Muscle layer of colon (tissue), 2 donors: ENCODE data around the gene ATOH8.
"Not testable (repeated sequence)": the region's sequence is repeated elsewhere in the genome, so short reads cannot be mapped to it uniquely, and the experiment has no call there.

Experiments
- H3K27ac ChIP-seq: one replicate; pipeline ENCODE4 v1.7.0; 2013; ENCODE audit warnings: low read depth, mild to moderate bottlenecking, low read length, moderate library complexity
- H3K27me3 ChIP-seq, 2 donors: one replicate each; pipeline ENCODE4 v1.7.0; 2013; ENCODE audit warnings: low read length in 2 of 2, mild to moderate bottlenecking in 2 of 2; ENCODE audit not compliant: insufficient read depth in 2 of 2, control insufficient read depth in 1 of 2
- H3K36me3 ChIP-seq: one replicate; pipeline ENCODE4 v1.7.0; 2013; ENCODE audit warnings: mild to moderate bottlenecking, low read length; ENCODE audit not compliant: insufficient read depth
- H3K4me1 ChIP-seq: one replicate; pipeline ENCODE4 v1.7.0; 2013; ENCODE audit warnings: mild to moderate bottlenecking, low read length; ENCODE audit not compliant: insufficient read depth
- H3K4me3 ChIP-seq, 2 donors: one replicate each; pipeline ENCODE4 v1.7.0; 2013; ENCODE audit warnings: low read length in 2 of 2, low read depth in 1 of 2, mild to moderate bottlenecking in 1 of 2, moderate library complexity in 1 of 2
- H3K9ac ChIP-seq: one replicate; pipeline ENCODE4 v1.7.0; 2013; ENCODE audit warnings: low read length
- H3K9me3 ChIP-seq: one replicate; pipeline ENCODE4 v1.7.0; 2013; ENCODE audit warnings: mild to moderate bottlenecking, low read length
- donor health status: abdominal sarcoma.
- donor health status: Adenocarcinoma of cecum.

Gene ATOH8

DNA sequence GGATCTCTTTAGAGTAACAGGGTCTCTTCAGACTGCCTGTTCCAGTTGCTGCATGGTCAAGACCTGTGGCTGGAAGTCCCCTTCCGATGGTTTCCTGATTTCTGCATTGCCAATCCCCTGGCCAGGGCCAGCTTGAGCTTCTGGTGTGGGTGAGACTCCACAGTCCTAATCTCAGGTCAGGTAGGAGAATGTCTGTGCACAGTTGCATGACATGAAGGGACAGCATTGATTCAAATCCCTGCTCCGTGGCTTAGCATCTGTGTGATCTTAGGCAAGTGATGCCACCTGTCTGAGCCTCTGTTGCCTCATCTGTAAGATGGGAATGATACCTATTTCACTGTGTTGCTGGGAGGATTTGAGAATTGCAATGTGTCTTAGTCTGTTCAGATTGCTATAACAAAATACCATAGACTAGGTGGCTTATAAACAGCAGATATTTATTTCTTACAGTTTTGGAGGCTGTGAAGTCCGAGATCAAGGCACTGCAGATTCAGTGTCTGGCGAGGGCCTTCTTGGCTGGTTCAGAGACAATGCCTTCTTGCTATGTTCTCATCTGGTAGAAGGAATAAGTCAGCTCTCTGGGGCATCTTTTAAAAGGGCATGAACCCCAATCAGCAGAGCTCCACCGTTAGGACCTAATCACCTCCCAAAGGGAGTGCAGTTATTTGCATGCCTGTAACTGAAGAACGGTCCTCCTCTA is 66.2 kb downstream of the ATOH8 start:
- Histone ChIP-seq H3K9me3 (no peaks in the 10 kb centered on the region), H3K27ac (no peak overlapping the region), H3K36me3 (no peaks in the 10 kb centered on the region), H3K9ac (no peak overlapping the region), H3K27me3 (no peaks in the 10 kb centered on the region), H3K4me3 (no peak overlapping the region), H3K4me1 (no peaks in the 10 kb centered on the region)

DNA sequence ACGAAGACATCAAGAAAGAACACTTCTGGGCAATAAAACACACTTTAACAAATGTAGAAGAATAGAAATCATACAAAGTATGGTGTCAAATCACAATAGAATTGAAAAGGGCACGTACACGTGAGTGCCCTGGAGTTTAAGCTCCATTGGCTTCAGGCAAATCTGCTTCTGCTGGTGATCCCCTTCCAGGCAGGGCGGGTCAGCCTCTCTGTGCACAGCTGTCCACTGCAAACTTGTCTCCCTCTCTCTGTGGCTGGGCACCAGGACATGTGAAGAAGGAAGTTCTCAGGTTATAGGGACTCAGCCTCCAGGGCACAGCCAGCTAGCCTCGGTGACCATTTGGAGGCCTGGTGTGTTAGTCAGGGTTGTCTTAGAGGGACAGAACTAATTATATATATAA is 69.0 kb downstream of the ATOH8 start:
- Histone ChIP-seq H3K36me3 (no peaks in the 10 kb centered on the region), H3K27ac (no peak overlapping the region), H3K9ac (no peak overlapping the region), H3K4me3 (no peak overlapping the region), H3K9me3 (no peaks in the 10 kb centered on the region), H3K4me1 (peaks cover 4% of the 10 kb centered on the region), H3K27me3 (no peaks in the 10 kb centered on the region)

DNA sequence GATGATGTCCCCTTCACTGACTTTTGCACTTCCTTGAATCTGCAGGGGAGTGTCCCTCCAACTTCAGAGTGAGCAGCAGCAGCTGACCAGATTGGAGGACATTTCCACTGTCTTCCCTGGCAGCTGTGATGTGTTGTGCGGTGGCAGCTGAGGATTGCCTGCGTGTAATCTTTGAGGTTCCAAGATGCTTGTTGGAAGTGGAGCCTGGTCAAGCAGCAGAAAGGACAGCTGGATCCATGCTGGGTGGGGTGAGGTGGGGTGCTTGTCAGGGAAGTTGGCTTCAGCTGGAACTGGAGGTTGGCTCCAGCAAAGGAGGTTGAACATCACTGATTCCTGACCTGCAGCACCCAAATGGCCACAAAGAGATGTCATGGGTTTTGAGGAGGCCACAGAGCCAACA is 70.2 kb downstream of the ATOH8 start:
- no peaks in the 10 kb centered on the region for H3K9me3 ChIP-seq
- peaks cover 4% of the 10 kb centered on the region for H3K4me1 ChIP-seq
- H3K4me3 ChIP-seq: no peak overlapping the region
- no peak overlapping the region for H3K27ac ChIP-seq
- no peak overlapping the region for H3K9ac ChIP-seq
- no peaks in the 10 kb centered on the region for H3K27me3 ChIP-seq
- no peaks in the 10 kb centered on the region for H3K36me3 ChIP-seq

DNA sequence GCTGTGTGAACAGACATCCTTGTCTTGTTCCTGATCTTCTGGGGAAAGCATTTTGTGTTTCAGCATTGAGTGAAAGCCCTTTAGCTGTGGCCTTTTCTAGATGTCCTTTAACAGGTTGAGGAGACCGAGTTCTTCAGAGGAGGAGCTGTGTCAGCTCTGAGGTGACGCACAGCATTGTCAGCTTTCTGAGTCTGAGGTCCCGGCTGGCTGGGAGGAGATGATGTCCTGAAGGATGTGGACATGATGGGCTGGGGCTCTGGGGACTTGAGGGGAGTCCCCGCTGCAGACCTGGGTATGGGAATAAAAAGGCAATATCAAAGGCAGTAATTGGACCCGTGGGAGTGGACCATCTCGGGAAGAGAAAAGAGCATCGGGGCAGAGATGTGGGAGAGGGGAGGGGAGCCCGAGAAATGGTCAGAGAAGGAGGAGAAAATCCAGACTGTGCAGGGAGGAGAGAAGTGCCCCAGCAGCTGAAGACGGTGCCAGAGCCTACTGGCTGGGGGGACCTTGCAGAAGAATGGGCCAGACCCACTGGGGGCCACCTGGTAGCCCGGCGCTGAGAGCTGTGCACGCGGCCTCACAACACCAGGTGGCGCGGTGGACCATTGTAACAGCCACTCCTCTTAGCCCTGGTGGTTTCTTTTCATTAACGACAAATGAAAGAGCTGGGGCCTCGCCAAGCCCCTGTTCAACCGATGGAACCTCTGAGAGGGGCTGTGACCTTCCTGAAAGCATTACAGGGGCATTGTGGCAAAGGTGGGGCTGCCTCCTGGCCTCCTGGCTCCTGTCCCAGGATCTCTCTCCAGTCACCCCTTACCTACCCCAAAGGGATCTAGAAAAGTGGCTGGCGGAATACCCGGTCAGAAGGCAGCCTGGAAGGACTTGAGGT is 73.4 kb downstream of the ATOH8 start:
- Histone ChIP-seq H3K4me3 (peak overlapping the region; percentile 15 to 45), H3K27ac (no peak overlapping the region), H3K9ac (no peak overlapping the region)

DNA sequence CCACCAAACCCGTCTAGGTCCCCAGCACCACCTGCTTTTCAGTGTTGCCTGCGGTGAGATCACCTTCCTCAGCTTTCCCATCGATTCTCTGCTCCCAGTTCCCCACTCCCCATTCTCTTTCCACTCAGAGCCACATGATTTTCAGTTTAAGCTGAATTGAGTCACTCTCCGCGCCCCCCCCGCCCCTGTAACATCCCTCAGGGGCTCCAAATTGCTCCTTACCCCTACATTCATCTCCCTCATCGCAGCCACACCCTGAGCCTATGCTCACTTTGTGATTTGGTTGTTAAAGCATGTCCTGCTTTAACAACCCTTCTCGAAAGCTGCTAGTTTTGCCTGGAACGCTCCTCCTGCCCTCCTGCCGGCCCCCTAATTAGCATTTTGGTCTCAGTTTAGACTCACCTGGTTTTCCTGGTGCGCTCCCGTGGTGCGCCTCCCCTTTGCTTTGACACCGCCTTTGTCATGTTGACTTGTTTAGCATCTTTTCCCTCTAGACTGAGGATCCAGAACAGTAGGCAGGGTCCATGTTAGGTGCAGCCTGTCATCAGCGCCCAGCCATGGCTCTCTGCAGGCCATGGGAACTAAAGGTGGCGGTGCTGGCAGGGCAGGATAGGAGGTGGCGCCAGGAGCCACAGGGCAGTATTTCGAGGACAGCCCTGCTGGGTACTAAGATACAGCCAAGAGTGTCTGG is 74.2 kb downstream of the ATOH8 start:
- Histone ChIP-seq H3K9me3 (no peaks in the 10 kb centered on the region), H3K36me3 (no peaks in the 10 kb centered on the region), H3K27me3 (no peaks in the 10 kb centered on the region), H3K27ac (no peak overlapping the region), H3K4me3 (peak overlapping the region; percentile 15 to 45), H3K9ac (no peak overlapping the region), H3K4me1 (peaks cover 4% of the 10 kb centered on the region)

More for the DNA sequence above, 73.4 kb downstream of the ATOH8 start:
- Histone ChIP-seq H3K36me3 (no peaks in the 10 kb centered on the region), H3K9me3 (no peaks in the 10 kb centered on the region), H3K4me1 (peaks cover 4% of the 10 kb centered on the region), H3K27me3 (no peaks in the 10 kb centered on the region)

DNA sequence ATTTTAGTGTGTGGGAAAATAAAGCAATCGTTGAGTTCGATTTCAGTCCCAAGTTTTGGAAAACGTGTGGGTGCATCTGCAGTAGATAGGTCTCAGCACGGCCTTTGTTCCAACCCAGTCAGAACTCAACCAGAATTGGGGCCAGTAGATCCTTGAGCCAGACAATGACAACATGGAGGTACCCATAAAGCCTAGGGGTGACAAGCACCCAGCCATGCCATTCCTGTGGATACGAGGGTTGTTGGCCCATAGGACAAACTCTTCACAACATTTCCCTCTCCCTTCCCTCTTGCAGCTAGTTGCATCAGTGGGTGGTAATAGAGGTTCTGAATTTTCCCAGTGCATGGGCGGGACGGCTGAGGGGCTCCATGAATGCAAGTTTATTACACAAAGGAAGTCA is 74.9 kb downstream of the ATOH8 start:
- peaks cover 4% of the 10 kb centered on the region for H3K4me1 ChIP-seq
- no peaks in the 10 kb centered on the region for H3K27me3 ChIP-seq
- H3K4me3 ChIP-seq: no peak overlapping the region
- no peaks in the 10 kb centered on the region for H3K9me3 ChIP-seq
- H3K9ac ChIP-seq: no peak overlapping the region
- H3K36me3 ChIP-seq: no peaks in the 10 kb centered on the region
- H3K27ac ChIP-seq: no peak overlapping the region

DNA sequence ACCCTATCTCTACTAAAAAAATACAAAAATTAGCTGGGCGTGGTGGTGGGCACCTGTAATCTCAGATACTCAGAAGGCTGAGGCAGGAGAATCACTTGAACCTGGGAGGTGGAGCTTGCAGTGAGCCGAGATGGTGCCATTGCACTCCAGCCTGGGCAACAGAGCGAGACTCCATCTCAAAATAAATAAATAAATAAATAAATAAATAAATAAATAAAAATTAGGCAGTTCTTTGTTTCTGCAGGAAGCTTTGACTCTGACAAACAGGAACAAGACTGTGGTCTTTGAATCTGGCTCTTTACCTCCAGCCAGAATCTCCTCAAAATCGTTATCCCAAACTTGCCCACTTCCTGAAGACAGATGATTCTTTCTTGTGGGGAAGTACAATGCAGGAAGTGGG is 75.6 kb downstream of the ATOH8 start:
- not testable (repeated sequence) for H3K27me3 ChIP-seq, H3K9ac ChIP-seq, H3K9me3 ChIP-seq, H3K27ac ChIP-seq, H3K36me3 ChIP-seq, H3K4me1 ChIP-seq, H3K4me3 ChIP-seq

DNA sequence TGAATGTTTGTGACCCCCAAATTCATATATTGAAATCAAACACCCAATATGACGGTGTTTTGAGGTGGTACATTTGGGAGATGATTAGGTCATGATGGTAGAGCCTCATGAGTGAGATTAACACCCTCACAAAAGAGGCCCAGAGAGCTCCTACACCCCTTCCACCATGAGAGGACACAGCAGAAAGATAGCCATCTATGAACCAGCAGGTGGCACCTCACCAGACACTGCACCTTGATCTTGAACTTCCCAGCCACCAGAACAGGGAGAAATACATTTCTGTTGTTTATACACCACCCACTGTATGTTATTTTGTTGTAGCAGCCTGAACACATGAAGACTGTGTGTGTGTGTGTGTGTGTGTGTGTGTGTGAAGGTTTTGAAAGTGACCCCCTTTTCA is 76.9 kb downstream of the ATOH8 start:
- H3K4me3 ChIP-seq: no peak overlapping the region
- H3K4me1 ChIP-seq: peaks cover 4% of the 10 kb centered on the region
- no peak overlapping the region for H3K27ac ChIP-seq
- no peak overlapping the region for H3K9ac ChIP-seq
- H3K9me3 ChIP-seq: no peaks in the 10 kb centered on the region
- no peaks in the 10 kb centered on the region for H3K36me3 ChIP-seq
- no peaks in the 10 kb centered on the region for H3K27me3 ChIP-seq

DNA sequence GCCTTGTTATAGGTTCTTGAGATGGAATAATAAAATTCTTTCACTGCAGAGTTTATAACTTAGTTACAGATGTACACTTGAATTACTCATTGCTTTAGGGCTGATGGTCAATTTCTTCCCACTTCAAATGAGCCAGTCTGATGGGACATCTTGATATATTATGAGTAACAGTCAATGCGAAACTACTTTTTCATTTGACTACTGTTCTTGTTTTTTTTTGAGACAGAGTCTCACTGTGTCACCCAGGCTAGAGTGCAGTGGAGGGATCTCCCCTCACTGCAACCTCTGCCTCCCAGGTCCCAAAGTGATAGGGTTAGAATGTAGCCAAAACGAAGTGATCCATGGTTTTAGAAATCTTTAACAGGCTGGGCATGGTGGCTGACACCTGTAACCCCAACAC is 77.9 kb downstream of the ATOH8 start:
- Histone ChIP-seq H3K36me3 (no peaks in the 10 kb centered on the region), H3K27me3 (no peaks in the 10 kb centered on the region)

DNA sequence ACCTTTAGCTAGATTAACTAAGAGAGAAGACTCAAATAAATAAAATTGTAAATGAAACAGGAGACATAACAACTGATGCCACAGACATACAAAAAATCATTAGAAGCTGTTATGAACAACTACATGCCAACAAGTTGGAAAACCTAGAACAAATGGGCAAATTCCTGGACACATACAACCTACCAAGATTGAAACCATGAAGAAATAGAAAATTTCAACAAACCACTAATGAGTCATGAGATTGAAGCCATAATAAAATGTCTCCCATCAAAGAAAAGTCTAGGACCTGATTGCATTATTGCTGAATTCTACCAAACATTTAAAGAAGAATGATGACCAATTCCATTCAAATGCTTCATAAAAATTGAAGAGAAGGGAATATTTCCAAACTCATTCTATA is 80.7 kb downstream of the ATOH8 start:
- no peak overlapping the region for H3K9ac ChIP-seq
- H3K4me1 ChIP-seq: no peaks in the 10 kb centered on the region
- no peaks in the 10 kb centered on the region for H3K36me3 ChIP-seq
- H3K27me3 ChIP-seq: no peaks in the 10 kb centered on the region
- no peak overlapping the region for H3K4me3 ChIP-seq
- H3K9me3 ChIP-seq: no peaks in the 10 kb centered on the region
- no peak overlapping the region for H3K27ac ChIP-seq

More for the DNA sequence above, 77.9 kb downstream of the ATOH8 start:
- no peak overlapping the region for H3K27ac ChIP-seq
- no peaks in the 10 kb centered on the region for H3K9me3 ChIP-seq
- H3K4me3 ChIP-seq: no peak overlapping the region
- peaks cover 4% of the 10 kb centered on the region for H3K4me1 ChIP-seq
- H3K9ac ChIP-seq: no peak overlapping the region
